WI38 (cell line): Measurements from ENCODE around the gene PDE4D.

ENCODE experiments used
- H3K4me3 ChIP-seq: 2 replicates; pipeline ENCODE4 v1.5.1; 2011; ENCODE audit warnings: low read depth, mild to moderate bottlenecking, control low read depth, low read length
- TF ChIP-seq, protein P1 (sequence below): IDR thresholded peaks from 2 replicates; pipeline ENCODE4 v1.5.1; 2012; ENCODE audit warnings: low read depth, mild to moderate bottlenecking, control low read depth, low read length

The PDE4D gene

DNA sequence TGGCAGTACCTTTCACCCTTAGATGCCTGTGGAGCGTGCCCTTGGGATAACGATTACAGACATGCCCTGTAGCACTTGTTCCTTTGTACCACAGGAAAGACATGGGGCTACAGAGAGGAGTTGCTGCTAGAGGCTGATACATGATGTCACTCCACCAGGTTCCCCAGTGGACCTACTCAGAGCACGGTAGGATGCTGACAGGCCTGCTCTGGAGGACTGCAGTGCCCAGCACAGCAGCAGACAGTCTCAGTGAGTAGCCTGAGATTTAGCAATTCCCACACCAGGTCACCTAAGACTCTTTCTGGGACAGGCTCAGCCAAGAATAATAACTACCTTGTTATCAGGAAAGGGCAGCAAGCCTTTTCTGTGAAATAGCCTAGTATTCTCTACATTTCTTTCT is 28.8 kb downstream of the PDE4D start:
- TF ChIP-seq, protein P1, sequence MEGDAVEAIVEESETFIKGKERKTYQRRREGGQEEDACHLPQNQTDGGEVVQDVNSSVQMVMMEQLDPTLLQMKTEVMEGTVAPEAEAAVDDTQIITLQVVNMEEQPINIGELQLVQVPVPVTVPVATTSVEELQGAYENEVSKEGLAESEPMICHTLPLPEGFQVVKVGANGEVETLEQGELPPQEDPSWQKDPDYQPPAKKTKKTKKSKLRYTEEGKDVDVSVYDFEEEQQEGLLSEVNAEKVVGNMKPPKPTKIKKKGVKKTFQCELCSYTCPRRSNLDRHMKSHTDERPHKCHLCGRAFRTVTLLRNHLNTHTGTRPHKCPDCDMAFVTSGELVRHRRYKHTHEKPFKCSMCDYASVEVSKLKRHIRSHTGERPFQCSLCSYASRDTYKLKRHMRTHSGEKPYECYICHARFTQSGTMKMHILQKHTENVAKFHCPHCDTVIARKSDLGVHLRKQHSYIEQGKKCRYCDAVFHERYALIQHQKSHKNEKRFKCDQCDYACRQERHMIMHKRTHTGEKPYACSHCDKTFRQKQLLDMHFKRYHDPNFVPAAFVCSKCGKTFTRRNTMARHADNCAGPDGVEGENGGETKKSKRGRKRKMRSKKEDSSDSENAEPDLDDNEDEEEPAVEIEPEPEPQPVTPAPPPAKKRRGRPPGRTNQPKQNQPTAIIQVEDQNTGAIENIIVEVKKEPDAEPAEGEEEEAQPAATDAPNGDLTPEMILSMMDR: no peak
- H3K4me3 ChIP-seq: no peak overlapping the region

DNA sequence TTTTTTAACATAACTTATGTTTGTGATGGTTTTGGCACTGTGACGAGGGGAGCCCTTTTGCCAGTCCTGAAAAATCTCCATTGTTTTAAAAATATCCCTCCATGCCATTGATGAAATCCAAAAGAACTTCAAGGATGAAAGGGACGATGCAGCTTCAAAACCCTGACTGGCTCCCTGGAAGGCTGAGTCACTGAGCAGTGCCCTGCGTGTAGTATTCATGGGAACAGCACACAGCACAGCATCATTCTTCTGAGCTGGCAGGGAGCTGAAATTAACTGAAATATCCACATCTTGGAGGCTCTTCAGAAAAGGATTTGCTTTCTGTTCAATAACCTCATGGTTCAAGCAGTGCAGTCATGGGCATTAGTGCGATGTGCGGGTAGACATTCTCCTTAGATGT is 29.7 kb downstream of the PDE4D start:
- TF ChIP-seq, protein P1: no peak
- H3K4me3 ChIP-seq: no peak overlapping the region

DNA sequence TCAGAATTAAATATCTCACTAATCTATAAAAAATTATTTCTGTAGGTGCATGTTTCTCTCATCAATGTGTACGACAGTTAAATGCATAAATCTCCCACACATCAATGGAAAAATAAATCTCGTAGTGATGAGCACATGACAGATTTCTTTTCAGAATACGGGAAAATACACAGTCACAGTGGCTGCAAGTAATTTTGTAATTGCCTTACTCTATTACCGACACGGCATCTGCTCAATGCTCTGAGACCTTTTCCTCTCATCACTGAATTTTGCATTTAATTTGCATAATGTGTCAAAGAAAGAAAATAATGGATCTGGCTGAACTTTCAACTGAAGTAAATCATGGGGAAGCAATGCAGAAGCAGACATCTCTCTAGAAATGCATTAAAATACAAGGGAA is 37.2 kb downstream of the PDE4D start:
- H3K4me3 ChIP-seq: no peak overlapping the region
- TF ChIP-seq, protein P1: no peak

DNA sequence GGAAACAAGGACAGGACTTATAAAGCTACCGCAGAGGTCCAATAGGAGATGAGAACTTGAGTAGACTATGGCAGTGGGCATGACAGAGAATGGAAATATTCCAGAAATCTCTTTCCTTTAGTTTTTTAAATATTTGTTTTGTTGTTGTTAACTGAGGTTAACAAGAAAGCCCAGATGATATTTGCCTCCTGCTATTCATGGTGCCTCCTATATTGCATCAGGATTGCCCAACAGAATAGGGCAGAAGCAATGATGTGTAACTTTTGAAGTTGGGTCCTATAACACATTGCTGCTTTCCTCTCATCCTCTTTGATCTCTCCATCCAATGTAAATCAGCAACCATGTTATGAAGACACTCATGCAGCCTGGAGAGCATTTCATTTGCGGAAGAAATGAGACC is 42.8 kb downstream of the PDE4D start:
- TF ChIP-seq, protein P1: no peak
- no peak overlapping the region for H3K4me3 ChIP-seq

DNA sequence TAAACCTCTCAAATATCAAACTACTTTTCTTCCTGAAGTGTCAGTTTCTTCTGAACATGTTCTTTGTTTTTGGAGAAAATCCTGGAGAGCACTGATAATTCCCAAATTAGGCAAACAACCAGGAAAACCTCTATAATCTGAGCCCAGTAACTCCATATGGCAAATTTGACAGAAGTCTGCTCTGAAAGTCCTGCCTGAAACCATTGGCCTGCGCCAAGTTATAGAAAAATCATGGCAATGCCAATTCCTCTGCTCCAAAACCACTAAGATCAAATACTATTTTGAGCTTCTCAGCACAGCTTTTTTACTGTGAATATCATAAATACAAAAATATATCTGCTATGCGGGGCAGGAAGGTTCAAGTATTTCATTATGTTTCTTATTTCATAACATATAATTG is 45.9 kb downstream of the PDE4D start:
- no peak overlapping the region for H3K4me3 ChIP-seq
- TF ChIP-seq, protein P1: no peak

DNA sequence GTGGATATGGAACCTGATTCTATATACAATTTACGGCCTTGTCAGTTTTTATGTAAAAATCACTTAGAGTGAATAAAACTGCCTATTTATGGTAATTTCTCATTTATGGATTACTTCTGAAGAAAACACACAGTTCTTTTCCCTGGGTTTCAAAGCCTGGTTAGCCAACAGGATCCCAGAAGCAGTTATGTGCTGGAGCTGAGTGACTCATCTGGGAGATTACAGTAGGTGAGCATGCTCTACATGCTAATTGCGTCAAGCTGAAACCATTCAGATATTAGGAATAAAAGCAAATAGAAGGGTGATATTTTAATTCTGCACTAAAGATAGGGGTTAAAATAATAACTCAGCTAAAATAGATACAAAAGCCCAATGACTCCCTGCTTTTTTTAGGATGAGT is 47.8 kb downstream of the PDE4D start:
- TF ChIP-seq, protein P1: no peak
- no peak overlapping the region for H3K4me3 ChIP-seq

DNA sequence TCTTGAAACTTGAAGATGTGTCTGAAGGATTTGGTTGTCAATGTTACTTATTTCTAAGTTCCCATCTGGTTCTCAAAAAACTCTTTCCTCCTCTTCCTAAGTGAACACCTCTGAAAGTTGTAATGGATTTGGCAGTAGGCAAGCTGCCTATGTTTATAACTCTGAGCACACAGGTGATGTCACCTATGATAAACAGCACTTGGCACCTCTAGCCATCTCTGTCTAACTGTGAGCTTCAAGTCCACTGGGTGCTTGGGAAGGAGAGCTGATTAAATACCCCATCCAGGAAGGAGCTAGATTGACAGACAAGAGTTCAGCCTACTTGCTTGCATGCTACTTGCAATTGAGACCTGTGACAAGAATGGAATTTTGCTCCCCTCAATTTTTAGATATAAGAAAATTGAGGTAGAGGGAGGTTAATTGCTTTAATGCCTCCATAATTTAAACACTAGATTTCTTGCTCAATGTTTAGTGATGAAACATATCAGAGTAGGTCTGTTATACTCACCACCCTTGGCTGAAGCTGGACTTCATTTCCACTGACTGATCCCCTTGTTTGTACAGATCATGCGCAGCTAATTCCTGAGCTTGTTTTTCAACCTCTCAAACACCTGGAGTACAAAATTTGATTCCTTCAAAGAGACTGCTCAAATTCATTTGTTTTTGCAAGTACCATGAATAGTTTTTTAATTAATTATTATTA is 49.9 kb downstream of the PDE4D start:
- no peak overlapping the region for H3K4me3 ChIP-seq
- TF ChIP-seq, protein P1: no peak
